HepG2 (cell line): Measurements from ENCODE around the gene FGFR3. TPM values are rescaled to one million over a fixed set of nuclear protein-coding genes. Genes with fewer than 3 reads are reported as not detected.

Source experiments
- ELF4 ChIP-seq: sonication (generic); formaldehyde crosslinking; IDR thresholded peaks from 2 replicates; pipeline ENCODE4 v1.5.0; 2020; ENCODE audit warnings: missing genetic modification reagents, mild to moderate bottlenecking, moderate library complexity, borderline replicate concordance
- HMG20B ChIP-seq: conservative IDR thresholded peaks from 2 replicates; pipeline ENCODE4 v1.6.1; 2016; ENCODE audit warnings: missing genetic modification reagents, missing compliant biosample characterization
- HOXA5 ChIP-seq: sonication (generic); formaldehyde crosslinking; IDR thresholded peaks from 2 replicates; pipeline ENCODE4 v1.4.0; 2020; ENCODE audit warnings: missing genetic modification reagents
- KDM2A ChIP-seq: sonication (generic); formaldehyde crosslinking; IDR thresholded peaks from 2 replicates; pipeline ENCODE4 v1.4.0; 2020; ENCODE audit warnings: low read depth, missing genetic modification reagents, borderline replicate concordance
- KMT2B ChIP-seq: IDR thresholded peaks from 2 replicates; pipeline ENCODE4 v1.6.1; 2016; ENCODE audit warnings: missing genetic modification reagents, missing compliant biosample characterization
- MAF1 ChIP-seq: sonication (generic); formaldehyde crosslinking; IDR thresholded peaks from 2 replicates; pipeline ENCODE4 v1.5.0; 2020; ENCODE audit warnings: missing genetic modification reagents, borderline replicate concordance
- NCOA5 ChIP-seq: sonication (generic); formaldehyde crosslinking; IDR thresholded peaks from 2 replicates; pipeline ENCODE4 v1.4.0; 2020; ENCODE audit warnings: missing genetic modification reagents
- PITX1 ChIP-seq: sonication (generic); formaldehyde crosslinking; IDR thresholded peaks from 2 replicates; pipeline ENCODE4 v1.5.1; 2020; ENCODE audit warnings: mild to moderate bottlenecking, missing genetic modification reagents
- REL ChIP-seq: sonication (generic); formaldehyde crosslinking; conservative IDR thresholded peaks from 2 replicates; pipeline ENCODE4 v1.8.0; 2022; ENCODE audit warnings: mild to moderate bottlenecking, missing genetic modification reagents, moderate library complexity
- SMC3 ChIP-seq: IDR thresholded peaks from 2 replicates; pipeline ENCODE4 v1.6.1; 2011; ENCODE audit warnings: low read length, improper control_type of control experiment
- TEF ChIP-seq: sonication (generic); formaldehyde crosslinking; IDR thresholded peaks from 2 replicates; pipeline ENCODE4 v1.5.0; 2020; ENCODE audit warnings: missing genetic modification reagents
- TGIF2 ChIP-seq: IDR thresholded peaks from 2 replicates; pipeline ENCODE4 v1.6.1; 2016; ENCODE audit warnings: control low read depth, missing compliant biosample characterization
- TSC22D2 ChIP-seq: sonication (generic); formaldehyde crosslinking; IDR thresholded peaks from 2 replicates; pipeline ENCODE4 v1.5.1; 2020; ENCODE audit warnings: missing genetic modification reagents, mild to moderate bottlenecking, borderline replicate concordance
- ZNF44 ChIP-seq: sonication (generic); formaldehyde crosslinking; IDR thresholded peaks from 2 replicates; pipeline ENCODE4 v1.5.1; 2020; ENCODE audit warnings: mild to moderate bottlenecking, missing genetic modification reagents
- ZNF460 ChIP-seq: sonication (generic); formaldehyde crosslinking; IDR thresholded peaks from 2 replicates; pipeline ENCODE4 v1.5.1; 2020; ENCODE audit warnings: missing genetic modification reagents, mild to moderate bottlenecking, borderline replicate concordance
- ZNF550 ChIP-seq: sonication (generic); formaldehyde crosslinking; IDR thresholded peaks from 2 replicates; pipeline ENCODE4 v1.4.0; 2020; ENCODE audit warnings: mild to moderate bottlenecking, missing genetic modification reagents, borderline replicate concordance
- ZNF660 ChIP-seq: sonication (generic); formaldehyde crosslinking; IDR thresholded peaks from 2 replicates; pipeline ENCODE4 v1.5.1; 2020; ENCODE audit warnings: mild to moderate bottlenecking, low read depth, missing genetic modification reagents, borderline replicate concordance
- ZSCAN29 ChIP-seq: sonication (generic); formaldehyde crosslinking; conservative IDR thresholded peaks from 2 replicates; pipeline ENCODE4 v1.4.0; 2020; ENCODE audit warnings: mild to moderate bottlenecking, missing genetic modification reagents
- polyA plus RNA-seq, 8 experiments: library from polyadenylated mRNA; depleted of rRNA in 3 of 8; stranded (reverse) in 7 of 8; unstranded in 1 of 8; fragments of >200 nt; fragmentation: Illumina TruSeq in 4 of 8; extraction: Trizol in 4 of 8; gene quantifications; 2 replicates each; pipeline versions ENCODE4 v1.2.1 to v1.2.3, GENCODE V29; 2011 to 2016; ENCODE audit warnings: low read depth in 4 of 8, missing spikeins in 1 of 8, mixed read lengths in 1 of 8; ENCODE audit not compliant: insufficient read depth in 1 of 8
- total RNA-seq, 5 experiments: library from RNA; depleted of rRNA; stranded (reverse); fragments of >200 nt; fragmentation: Illumina TruSeq; extraction: Trizol; gene quantifications; 2 replicates each; pipeline ENCODE4 v1.2.3, GENCODE V29; 2016; ENCODE audit warnings: low read depth in 1 of 5
- TF ChIP-seq, protein P1 (sequence below): IDR thresholded peaks from 2 replicates; pipeline ENCODE4 v1.6.1; 2016; ENCODE audit warnings: control low read depth
- TF ChIP-seq, protein P2 (sequence below): sonication (generic); formaldehyde crosslinking; IDR thresholded peaks from 2 replicates; pipeline ENCODE4 v1.4.0; 2020; ENCODE audit warnings: low read depth, mild to moderate bottlenecking, missing genetic modification reagents
- TF ChIP-seq, protein P3 (sequence below): sonication (generic); formaldehyde crosslinking; IDR thresholded peaks from 2 replicates; pipeline ENCODE4 v1.8.1; 2023; ENCODE audit warnings: missing genetic modification reagents, mild to moderate bottlenecking, borderline replicate concordance
- TF ChIP-seq, protein P4 (sequence below): sonication (generic); formaldehyde crosslinking; IDR thresholded peaks from 2 replicates; pipeline ENCODE4 v1.4.0; 2020; ENCODE audit warnings: mild to moderate bottlenecking, missing genetic modification reagents
- TF ChIP-seq, protein P5 (sequence below): sonication (generic); formaldehyde crosslinking; IDR thresholded peaks from 2 replicates; pipeline ENCODE4 v1.4.0; 2020; ENCODE audit warnings: mild to moderate bottlenecking, missing genetic modification reagents

FGFR3 gene
- total and polyA plus RNA-seq, 2 of the 13 experiments (the other 11 are each of a cell fraction or from before 2014, with no cell fraction given): 103 to 109 TPM

DNA sequence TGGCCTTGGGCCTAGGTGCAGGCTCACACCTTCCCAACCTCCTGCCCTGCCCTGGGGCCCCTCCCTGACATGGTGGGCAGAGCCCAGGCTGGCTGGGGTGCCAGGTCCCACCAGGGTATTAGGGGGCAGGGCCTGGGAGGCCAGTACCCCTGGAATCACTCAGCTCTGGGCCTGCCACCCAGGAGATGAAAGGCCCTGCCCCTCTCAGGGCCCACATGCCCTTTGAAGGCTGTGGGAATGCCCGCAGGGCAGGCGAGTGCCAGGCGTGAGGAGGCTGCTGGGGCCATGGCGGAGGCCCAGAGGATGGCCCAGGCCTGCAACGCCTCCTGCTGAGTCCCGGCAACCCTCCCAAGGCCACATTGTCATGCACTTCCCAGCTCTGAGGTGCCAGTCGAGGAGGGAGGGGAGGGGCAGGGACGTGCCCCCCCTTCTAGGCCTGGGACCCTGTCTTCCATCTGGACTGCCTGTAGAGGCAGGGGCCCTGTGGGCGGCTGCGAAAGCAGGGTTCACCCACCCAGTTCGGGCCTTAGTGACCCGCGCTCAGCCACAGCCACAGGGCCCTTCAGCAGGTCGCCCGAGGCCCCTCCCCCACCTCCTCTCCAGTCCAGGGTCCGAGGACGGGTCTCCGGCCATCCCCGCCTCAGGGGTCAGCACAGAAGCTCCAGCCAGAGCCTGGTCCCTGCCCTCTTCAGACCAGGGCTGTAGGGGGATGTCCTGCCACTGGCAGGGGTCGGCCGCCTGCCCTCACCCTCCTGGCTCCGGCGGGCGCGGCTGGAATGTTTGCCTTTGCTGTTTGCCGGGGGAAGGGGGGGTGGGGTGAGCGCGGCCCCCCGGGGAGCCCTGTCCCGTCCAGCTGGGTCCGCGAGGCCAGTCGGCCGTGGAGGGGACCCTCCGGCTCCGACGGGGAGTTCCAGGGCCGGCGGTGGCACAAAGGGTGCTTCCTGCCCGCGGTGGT is 26.7 kb upstream of the FGFR3 start (continued):
- TF ChIP-seq MAF1 (CRISPR knock-in tag) (peak; percentile 86), ZNF460 (no peak; the same call in 1 of the 2 replicates), NCOA5 (0 out of 2 replicates have a peak, but pooled peaks have one; percentile 91), TGIF2 (peak; percentile 68), HOXA5 (CRISPR knock-in tag) (0 out of 2 replicates have a peak, but pooled peaks have one; percentile 38), SMC3 (no peak), ZNF550 (CRISPR knock-in tag) (no peak), HMG20B (CRISPR knock-in tag) (0 out of 2 replicates have a peak, but pooled peaks have one; percentile 50), ZSCAN29 (CRISPR knock-in tag) (no peak; the same call in 1 of the 2 replicates), ZNF44 (0 out of 2 replicates have a peak, but pooled peaks have one; percentile 14), TSC22D2 (0 out of 2 replicates have a peak, but pooled peaks have one; percentile 32), KDM2A (CRISPR knock-in tag) (peak; percentile 76), ZNF660 (CRISPR knock-in tag) (no peak), REL (CRISPR knock-in tag) (no peak), PITX1 (CRISPR knock-in tag) (no peak), KMT2B (CRISPR knock-in tag) (no peak), TEF (CRISPR knock-in tag) (no peak), ELF4 (no peak)
- TF ChIP-seq, protein P1, sequence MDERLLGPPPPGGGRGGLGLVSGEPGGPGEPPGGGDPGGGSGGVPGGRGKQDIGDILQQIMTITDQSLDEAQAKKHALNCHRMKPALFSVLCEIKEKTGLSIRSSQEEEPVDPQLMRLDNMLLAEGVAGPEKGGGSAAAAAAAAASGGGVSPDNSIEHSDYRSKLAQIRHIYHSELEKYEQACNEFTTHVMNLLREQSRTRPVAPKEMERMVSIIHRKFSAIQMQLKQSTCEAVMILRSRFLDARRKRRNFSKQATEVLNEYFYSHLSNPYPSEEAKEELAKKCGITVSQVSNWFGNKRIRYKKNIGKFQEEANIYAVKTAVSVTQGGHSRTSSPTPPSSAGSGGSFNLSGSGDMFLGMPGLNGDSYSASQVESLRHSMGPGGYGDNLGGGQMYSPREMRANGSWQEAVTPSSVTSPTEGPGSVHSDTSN (CRISPR knock-in tag): no peak
- TF ChIP-seq, protein P2, sequence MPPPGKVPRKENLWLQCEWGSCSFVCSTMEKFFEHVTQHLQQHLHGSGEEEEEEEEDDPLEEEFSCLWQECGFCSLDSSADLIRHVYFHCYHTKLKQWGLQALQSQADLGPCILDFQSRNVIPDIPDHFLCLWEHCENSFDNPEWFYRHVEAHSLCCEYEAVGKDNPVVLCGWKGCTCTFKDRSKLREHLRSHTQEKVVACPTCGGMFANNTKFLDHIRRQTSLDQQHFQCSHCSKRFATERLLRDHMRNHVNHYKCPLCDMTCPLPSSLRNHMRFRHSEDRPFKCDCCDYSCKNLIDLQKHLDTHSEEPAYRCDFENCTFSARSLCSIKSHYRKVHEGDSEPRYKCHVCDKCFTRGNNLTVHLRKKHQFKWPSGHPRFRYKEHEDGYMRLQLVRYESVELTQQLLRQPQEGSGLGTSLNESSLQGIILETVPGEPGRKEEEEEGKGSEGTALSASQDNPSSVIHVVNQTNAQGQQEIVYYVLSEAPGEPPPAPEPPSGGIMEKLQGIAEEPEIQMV (CRISPR knock-in tag): 0 out of 2 replicates have a peak, but pooled peaks have one; percentile 57
- TF ChIP-seq, protein P3, sequence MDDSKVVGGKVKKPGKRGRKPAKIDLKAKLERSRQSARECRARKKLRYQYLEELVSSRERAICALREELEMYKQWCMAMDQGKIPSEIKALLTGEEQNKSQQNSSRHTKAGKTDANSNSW: no peak
- TF ChIP-seq, protein P4, sequence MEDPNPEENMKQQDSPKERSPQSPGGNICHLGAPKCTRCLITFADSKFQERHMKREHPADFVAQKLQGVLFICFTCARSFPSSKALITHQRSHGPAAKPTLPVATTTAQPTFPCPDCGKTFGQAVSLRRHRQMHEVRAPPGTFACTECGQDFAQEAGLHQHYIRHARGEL (CRISPR knock-in tag): no peak
- TF ChIP-seq, protein P5, sequence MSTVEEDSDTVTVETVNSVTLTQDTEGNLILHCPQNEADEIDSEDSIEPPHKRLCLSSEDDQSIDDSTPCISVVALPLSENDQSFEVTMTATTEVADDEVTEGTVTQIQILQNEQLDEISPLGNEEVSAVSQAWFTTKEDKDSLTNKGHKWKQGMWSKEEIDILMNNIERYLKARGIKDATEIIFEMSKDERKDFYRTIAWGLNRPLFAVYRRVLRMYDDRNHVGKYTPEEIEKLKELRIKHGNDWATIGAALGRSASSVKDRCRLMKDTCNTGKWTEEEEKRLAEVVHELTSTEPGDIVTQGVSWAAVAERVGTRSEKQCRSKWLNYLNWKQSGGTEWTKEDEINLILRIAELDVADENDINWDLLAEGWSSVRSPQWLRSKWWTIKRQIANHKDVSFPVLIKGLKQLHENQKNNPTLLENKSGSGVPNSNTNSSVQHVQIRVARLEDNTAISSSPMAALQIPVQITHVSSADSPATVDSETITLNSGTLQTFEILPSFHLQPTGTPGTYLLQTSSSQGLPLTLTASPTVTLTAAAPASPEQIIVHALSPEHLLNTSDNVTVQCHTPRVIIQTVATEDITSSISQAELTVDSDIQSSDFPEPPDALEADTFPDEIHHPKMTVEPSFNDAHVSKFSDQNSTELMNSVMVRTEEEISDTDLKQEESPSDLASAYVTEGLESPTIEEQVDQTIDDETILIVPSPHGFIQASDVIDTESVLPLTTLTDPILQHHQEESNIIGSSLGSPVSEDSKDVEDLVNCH (CRISPR knock-in tag): no peak
